Measurements from ENCODE around the gene CAV1. TPM values are rescaled to one million over a fixed set of nuclear protein-coding genes. Genes with fewer than 3 reads are reported as not detected.

The CAV1 gene
- total RNA-seq, 2 donors from 2014 or later, result 396 to 398 TPM

DNA sequence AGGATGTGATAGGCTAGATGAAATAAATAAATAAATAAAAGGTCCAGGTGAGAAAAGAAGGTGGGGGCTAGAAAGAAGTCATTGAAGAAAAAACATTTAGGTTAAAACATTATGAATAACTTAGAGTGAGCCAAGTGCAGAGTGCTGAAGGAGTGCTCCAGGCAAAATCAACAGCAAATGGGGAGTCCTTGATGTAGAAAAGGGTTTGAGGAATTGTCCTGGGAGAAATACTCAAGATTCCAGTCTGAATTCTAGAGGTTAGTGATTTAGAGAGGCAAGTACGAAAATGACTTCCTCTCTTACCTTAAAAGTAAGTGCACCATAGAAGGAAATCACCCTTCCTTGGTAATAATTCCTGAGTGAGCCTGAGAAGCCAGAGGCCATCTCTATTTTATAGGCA, 19.7 kb downstream of the CAV1 start:
- Histone ChIP-seq H3K27ac (peak overlapping the region; percentile 70 to 85), H3K9me3 (no peaks in the 10 kb centered on the region), H3K27me3 (no peaks in the 10 kb centered on the region), H3K36me3 (peaks cover 40% of the 10 kb centered on the region), H3K4me3 (no peak overlapping the region), H3K4me1 (peaks cover 0 to 97% of the 10 kb centered on the region in 2 donors)
- TF ChIP-seq, protein P1, sequence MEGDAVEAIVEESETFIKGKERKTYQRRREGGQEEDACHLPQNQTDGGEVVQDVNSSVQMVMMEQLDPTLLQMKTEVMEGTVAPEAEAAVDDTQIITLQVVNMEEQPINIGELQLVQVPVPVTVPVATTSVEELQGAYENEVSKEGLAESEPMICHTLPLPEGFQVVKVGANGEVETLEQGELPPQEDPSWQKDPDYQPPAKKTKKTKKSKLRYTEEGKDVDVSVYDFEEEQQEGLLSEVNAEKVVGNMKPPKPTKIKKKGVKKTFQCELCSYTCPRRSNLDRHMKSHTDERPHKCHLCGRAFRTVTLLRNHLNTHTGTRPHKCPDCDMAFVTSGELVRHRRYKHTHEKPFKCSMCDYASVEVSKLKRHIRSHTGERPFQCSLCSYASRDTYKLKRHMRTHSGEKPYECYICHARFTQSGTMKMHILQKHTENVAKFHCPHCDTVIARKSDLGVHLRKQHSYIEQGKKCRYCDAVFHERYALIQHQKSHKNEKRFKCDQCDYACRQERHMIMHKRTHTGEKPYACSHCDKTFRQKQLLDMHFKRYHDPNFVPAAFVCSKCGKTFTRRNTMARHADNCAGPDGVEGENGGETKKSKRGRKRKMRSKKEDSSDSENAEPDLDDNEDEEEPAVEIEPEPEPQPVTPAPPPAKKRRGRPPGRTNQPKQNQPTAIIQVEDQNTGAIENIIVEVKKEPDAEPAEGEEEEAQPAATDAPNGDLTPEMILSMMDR (IDR thresholded peaks at IDR 0.05), result no peak
- no peak for DNase-seq (ENCODE audit: low spot score)

DNA sequence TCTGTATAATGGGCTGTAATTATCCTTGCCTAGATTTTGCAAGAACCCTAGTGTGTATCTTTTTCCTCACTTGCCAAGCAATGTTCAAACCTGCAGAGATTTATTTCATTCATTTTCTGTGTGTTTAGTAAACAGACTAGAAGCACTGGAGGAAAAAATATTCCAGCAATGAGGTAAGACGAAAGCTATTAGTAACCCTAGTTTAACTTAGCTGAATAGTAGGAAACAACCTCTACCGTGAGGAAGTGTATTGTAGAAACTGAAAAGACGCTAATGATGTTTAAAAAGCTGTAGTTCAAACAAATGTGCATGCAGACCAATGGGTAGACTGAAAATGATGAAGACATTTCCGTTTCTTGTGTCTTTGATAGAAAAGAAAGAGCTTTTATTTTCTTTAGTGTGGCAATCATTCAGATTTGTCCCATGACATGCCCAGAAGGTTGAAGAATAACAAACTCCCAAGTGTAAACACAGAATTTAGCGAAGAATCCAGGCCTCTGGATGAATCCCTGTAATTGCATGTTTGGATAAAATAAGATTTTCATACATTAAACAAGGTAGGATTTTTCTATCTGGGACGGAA, 20.7 kb downstream of the CAV1 start:
- H3K9me3 ChIP-seq, result no peaks in the 10 kb centered on the region
- no peak overlapping the region for H3K4me3 ChIP-seq
- DNase-seq (ENCODE audit: low spot score), result no peak
- H3K36me3 ChIP-seq, result peaks cover 49% of the 10 kb centered on the region
- H3K27me3 ChIP-seq, result no peaks in the 10 kb centered on the region
- TF ChIP-seq, protein P1 (IDR thresholded peaks at IDR 0.05), result no peak
- H3K27ac ChIP-seq, result peak overlapping the region; percentile 70 to 85
- peaks cover 0 to 96% of the 10 kb centered on the region in 2 donors for H3K4me1 ChIP-seq

DNA sequence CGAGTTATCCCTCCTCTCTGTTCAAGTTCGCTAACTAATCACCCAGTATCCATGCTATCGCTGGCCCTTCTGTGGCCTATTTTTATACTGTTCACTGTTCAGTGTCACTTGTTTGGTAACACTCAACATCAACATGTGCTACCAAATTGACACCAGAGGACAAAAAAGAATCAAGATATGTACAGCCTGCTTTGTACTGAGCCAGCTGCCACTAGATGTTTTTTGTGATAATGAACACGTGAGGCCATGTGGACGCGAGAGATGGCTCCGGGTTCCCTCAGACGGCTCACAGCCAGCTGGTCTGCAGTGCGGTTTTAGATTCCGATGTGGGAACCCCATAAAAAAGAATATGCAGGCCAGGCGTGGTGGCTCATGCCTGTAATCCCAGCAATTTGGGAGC, 21.2 kb downstream of the CAV1 start:
- peak overlapping the region; percentile 70 to 85 for H3K27ac ChIP-seq
- H3K4me1 ChIP-seq, result peaks cover 0 to 98% of the 10 kb centered on the region in 2 donors
- H3K4me3 ChIP-seq, result no peak overlapping the region
- TF ChIP-seq, protein P1 (IDR thresholded peaks at IDR 0.05), result no peak
- H3K36me3 ChIP-seq, result peaks cover 54% of the 10 kb centered on the region
- no peaks in the 10 kb centered on the region for H3K27me3 ChIP-seq
- no peaks in the 10 kb centered on the region for H3K9me3 ChIP-seq
- no peak for DNase-seq (ENCODE audit: low spot score)

DNA sequence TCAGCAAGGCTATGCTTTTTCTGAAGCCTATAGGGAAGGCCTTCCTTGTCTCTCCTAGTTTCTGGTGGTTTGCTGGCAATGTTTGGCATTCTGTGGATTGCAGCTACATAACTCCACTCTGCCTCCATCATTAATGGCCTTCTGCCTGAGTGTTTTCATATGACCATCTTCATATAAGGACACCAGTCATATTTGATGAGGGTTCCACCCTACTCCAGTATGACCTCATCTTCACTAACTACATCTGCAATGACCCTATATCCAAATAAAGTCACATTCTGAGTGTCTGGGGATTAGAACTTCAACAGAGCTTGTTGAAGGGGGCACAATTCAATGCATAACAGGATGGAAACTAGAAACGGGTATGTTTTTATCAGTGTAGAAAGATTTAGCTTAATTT, 22.1 kb downstream of the CAV1 start:
- H3K4me1 ChIP-seq, result peaks cover 0 to 98% of the 10 kb centered on the region in 2 donors
- H3K9me3 ChIP-seq, result no peaks in the 10 kb centered on the region
- no peak overlapping the region for H3K4me3 ChIP-seq
- peak overlapping the region; percentile 70 to 85 for H3K27ac ChIP-seq
- no peaks in the 10 kb centered on the region for H3K27me3 ChIP-seq
- no peak for DNase-seq (ENCODE audit: low spot score)
- TF ChIP-seq, protein P1 (IDR thresholded peaks at IDR 0.05), result no peak
- peaks cover 54% of the 10 kb centered on the region for H3K36me3 ChIP-seq

DNA sequence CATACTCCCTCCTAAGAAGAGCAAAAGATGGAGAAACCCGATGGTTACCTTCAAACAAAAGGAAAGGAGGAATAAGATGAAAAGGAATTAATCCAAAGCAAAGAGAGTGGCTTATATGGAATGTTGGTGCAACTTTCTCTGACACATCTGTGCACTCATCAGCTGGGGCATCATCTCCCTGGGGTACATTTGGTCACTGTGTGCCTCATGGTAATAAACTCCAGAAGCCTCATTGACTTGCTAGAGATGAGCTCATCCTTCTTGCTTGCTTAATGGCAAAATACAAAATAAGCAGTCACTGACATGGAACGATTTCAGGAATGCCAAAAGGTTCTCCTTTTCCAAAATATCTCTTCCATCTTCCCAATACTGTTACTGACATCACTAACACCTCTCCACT, 22.5 kb downstream of the CAV1 start:
- Histone ChIP-seq H3K4me1 (peaks cover 0 to 98% of the 10 kb centered on the region in 2 donors), H3K36me3 (peaks cover 56% of the 10 kb centered on the region), H3K27ac (peak overlapping the region; percentile 70 to 85), H3K9me3 (no peaks in the 10 kb centered on the region), H3K27me3 (no peaks in the 10 kb centered on the region), H3K4me3 (no peak overlapping the region)
- TF ChIP-seq, protein P1 (IDR thresholded peaks at IDR 0.05), result no peak
- no peak for DNase-seq (ENCODE audit: low spot score)

DNA sequence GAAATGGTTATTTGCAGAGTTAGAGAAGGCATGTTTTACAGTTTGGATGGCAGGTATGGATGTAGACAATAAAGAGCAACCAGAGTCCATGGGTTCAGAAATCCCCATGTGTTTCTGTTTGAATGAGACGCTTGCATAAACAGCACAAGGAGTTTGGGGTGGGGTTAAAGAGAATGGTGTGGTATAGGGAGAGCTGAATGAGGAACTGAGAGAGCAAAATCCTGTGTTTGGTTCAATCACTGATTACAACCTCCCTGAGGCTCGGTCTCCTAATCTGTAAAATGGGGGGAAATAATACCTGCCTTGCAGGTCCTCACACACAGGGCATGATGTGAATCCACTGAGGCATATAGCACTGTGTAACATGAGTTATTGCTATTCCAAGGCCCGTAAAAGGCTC, 23.7 kb downstream of the CAV1 start:
- peak overlapping the region; percentile 50 to 85 for H3K27ac ChIP-seq
- DNase-seq (ENCODE audit: low spot score), result no peak
- no peaks in the 10 kb centered on the region for H3K9me3 ChIP-seq
- H3K36me3 ChIP-seq, result peaks cover 68% of the 10 kb centered on the region
- TF ChIP-seq, protein P1 (IDR thresholded peaks at IDR 0.05), result no peak
- peaks cover 0 to 98% of the 10 kb centered on the region in 2 donors for H3K4me1 ChIP-seq
- H3K27me3 ChIP-seq, result no peaks in the 10 kb centered on the region
- no peak overlapping the region for H3K4me3 ChIP-seq

All from right atrium auricular region (tissue), 2 donors.